HG03460 (cell line): ENCODE data around the gene NKAIN2.
"Not testable (repeated sequence)": the region's sequence is repeated elsewhere in the genome, so short reads cannot be mapped to it uniquely, and the experiment has no call there.

ENCODE experiments used
- ATAC-seq: cut with Tn5 transposase; IDR thresholded peaks from one replicate; pipeline ENCODE4 v1.9.1; 2021; ENCODE audit not compliant: unreplicated experiment

Gene NKAIN2

GRCh38 chr6:124668028-124668427 lies 864.4 kb downstream of the NKAIN2 start:
- ATAC-seq: no peak

GRCh38 chr6:124669713-124670480 lies 866.2 kb downstream of the NKAIN2 start:
- ATAC-seq: no peak

GRCh38 chr6:124670801-124671200 lies 867.1 kb downstream of the NKAIN2 start:
- no peak for ATAC-seq

- ATAC-seq: no peak
Measured at GRCh38 chr6:124671324-124671723, 867.7 kb downstream of the NKAIN2 start.

- ATAC-seq: no peak
Measured at GRCh38 chr6:124674042-124674441, 870.4 kb downstream of the NKAIN2 start.

- ATAC-seq: no peak
Measured at GRCh38 chr6:124676033-124676432, 872.4 kb downstream of the NKAIN2 start.

- ATAC-seq: no peak
Measured at GRCh38 chr6:124677874-124678273, 874.2 kb downstream of the NKAIN2 start.

GRCh38 chr6:124679387-124679786 lies 875.7 kb downstream of the NKAIN2 start:
- ATAC-seq: no peak

GRCh38 chr6:124682751-124683150 lies 879.1 kb downstream of the NKAIN2 start:
- ATAC-seq: no peak

- ATAC-seq: no peak
Measured at GRCh38 chr6:124683507-124683906, 879.8 kb downstream of the NKAIN2 start.

GRCh38 chr6:124684621-124685020 lies 881.0 kb downstream of the NKAIN2 start:
- ATAC-seq: no peak

GRCh38 chr6:124688369-124688768 lies 884.7 kb downstream of the NKAIN2 start:
- no peak for ATAC-seq

GRCh38 chr6:124694139-124694705 lies 890.6 kb downstream of the NKAIN2 start:
- ATAC-seq: no peak

- no peak for ATAC-seq
Measured at GRCh38 chr6:124699038-124699437, 895.4 kb downstream of the NKAIN2 start.

GRCh38 chr6:124703541-124703940 lies 899.9 kb downstream of the NKAIN2 start:
- ATAC-seq: no peak

GRCh38 chr6:124712532-124712931 lies 908.9 kb downstream of the NKAIN2 start:
- ATAC-seq: not testable (repeated sequence)

- ATAC-seq: no peak
Measured at GRCh38 chr6:124714728-124715127, 911.1 kb downstream of the NKAIN2 start.

GRCh38 chr6:124719913-124720312 lies 916.2 kb downstream of the NKAIN2 start:
- no peak for ATAC-seq

GRCh38 chr6:124721331-124721730 lies 917.7 kb downstream of the NKAIN2 start:
- ATAC-seq: no peak

GRCh38 chr6:124722141-124722878 lies 918.6 kb downstream of the NKAIN2 start:
- no peak for ATAC-seq

- ATAC-seq: no peak
Measured at GRCh38 chr6:124723671-124724070, 920.0 kb downstream of the NKAIN2 start.

- not testable (repeated sequence) for ATAC-seq
Measured at GRCh38 chr6:124737804-124738203, 934.1 kb downstream of the NKAIN2 start.
